GM21717 (cell line): ENCODE data around the gene LY6G6D.

Experiments used
- ATAC-seq: cut with Tn5 transposase; IDR thresholded peaks from one replicate; pipeline ENCODE4 v1.9.1; 2021; ENCODE audit warnings: mild to moderate bottlenecking, moderate library complexity; ENCODE audit not compliant: unreplicated experiment

Gene LY6G6D

DNA sequence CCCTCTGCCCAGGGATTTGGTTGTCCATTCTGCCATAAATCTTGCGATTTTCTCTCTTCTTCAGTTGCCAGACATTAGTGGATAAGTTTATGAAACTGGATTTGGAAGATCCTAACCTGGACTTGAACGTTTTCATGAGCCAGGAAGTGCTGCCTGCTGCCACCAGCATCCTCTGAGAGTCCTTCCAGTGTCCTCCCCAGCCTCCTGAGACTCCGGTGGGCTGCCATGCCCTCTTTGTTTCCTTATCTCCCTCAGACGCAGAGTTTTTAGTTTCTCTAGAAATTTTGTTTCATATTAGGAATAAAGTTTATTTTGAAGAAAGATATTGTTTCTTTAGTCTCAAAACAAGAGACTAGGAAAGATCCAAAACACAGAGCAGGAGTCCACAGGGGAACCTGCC, 47.2 kb downstream of the LY6G6D start, which contains the start of gene SAPCD1:
SAPCD1 (plus strand) TSS at position 301 of the 400 bp plus-strand sequence. CDS start 399 bp downstream, outside the sequence.
- no peak for ATAC-seq

GRCh38 chr6:31762878-31763618, 47.9 kb downstream of the LY6G6D start:
- ATAC-seq, result no peak

DNA sequence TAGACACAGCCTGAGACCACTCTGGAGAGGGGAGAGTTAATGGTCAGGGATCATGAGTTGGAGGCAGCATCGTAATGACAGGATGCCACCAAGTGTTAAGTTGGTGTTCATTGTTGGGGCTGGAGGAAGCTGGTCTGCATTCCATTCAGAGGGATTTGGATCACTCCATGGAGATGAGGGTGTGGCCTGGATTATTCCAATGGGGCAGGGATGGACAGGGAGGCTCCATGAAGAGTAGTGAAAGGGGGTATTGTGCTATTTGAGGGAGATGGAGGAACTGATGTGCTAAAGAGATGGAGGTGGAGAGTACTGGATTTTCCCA, 48.4 kb downstream of the LY6G6D start:
- ATAC-seq, result no peak

DNA sequence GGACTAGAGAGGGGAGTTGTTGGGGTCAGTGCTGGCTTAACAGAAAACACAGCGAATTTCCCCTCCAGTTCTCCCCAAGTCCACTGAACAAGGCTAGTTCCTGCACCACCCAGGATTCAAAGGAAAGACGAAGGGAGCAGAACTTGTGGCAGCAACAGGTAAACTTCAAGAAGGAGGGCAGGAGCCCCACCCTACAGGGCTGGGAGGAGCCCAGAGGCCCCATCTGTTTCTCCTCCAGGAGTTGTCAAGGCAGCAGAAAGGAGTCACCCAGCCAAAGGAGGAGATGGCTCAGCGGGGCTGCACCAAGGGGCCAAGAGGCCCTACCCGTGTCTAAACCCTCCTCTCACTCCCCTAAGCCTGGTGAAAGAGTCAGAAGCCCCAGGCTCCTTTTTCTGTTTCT, 49.0 kb downstream of the LY6G6D start:
- no peak for ATAC-seq

DNA sequence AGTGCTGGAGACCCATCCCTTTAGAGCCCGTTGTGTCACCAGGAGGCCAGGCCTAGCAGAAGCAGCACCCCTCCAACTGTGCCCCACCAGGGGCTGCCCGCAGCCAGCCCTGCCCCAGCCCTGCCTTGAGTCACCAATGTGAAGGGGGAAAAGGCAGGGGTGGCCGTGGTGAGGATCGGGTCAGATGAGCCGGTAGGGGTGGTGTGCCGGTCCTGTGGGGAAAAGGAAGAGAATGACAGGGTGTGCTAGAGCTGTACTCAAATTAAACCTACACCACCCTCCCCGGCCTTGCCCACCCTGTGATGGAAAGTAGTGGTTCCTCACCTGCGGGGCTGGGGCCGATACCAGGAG, 50.4 kb downstream of the LY6G6D start:
- no peak for ATAC-seq

DNA sequence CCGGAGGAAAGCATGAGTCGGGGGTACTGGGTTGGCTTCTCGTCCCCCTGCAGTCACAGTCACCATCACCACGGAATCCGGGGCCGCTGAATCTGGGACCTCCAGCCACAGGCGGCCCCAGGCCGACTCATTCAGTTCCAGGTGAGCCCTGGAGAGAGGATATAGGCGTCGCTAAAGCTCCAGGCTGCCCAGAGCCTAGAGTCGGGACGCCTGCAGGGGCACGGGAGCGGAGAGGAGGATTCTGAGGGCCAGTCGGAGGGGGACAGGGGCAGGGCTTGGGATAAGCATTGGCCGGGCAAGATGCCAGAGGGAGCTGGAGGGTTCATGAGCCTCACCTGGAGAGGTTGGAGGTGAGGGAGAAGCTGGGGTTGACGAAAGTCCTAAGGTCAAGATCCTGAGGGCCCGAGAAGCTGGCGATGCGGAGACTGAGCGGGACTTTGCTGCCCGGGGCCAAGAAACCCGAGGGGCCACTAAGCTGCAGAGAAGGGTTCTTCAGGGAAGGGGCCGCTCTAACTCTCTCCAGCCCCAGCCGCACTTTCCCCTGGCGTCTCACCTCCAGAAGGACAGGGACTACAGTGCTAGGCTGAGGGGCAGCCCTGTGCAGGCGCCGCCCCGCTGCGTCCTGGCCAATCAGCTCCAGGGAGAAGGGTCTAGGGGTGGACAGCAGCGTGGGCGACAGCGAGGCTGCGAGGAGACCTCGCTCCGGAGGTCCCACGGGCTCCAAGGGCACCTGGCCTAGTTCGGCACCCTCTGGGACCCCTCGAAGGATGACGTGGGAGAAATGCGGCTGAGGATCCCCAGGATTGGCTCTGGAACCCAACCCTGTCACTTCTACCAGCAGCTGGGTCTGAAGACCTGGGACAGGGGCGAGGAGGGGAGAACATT, 51.0 kb downstream of the LY6G6D start:
- ATAC-seq, result no peak

DNA sequence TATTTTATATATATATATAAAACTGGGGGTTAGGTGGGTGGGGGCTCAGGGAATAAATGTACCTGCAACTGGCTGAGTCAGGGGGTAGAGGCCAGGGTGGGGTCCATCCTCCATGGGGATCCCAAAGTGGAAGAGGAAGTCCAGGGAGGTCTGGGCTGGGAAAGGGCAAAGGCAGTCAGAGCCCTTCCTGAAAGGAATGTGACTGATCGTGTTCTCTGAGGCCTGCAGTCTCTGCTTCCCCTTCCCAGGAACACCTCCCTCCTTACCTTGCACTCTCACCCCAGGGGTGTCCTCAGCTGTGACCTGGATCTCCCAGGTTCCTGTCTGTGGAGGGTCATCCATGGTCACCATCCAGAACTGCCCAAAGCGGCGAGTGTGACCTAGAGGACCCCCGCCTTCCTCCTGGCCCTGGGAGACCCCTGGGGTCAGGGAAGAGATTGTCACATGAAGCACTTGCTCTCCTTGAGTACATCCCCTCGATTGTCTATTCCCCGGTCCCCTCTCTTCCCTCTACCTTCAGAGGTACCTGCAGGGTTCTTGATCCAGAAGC, 52.0 kb downstream of the LY6G6D start:
- no peak for ATAC-seq
